ENCODE data around the gene CEP43. TPM values are rescaled to one million over a fixed set of nuclear protein-coding genes. Genes with fewer than 3 reads are reported as not detected.
A peak's percentile ranks its signal among the peaks of the same experiment; 100 is the strongest.

The CEP43 gene
- total RNA-seq, 4 donors from 2014 or later: 3.6 to 31.0 (median 14.3) TPM

- Histone ChIP-seq H3K36me3 (peaks cover 0 to 35% (median 14%) of the 10 kb centered on the region in 4 donors), H3K4me3 (no peak overlapping the region), H3K27ac (no peak overlapping the region), H3K9me3 (no peaks in the 10 kb centered on the region), H3K27me3 (no peaks in the 10 kb centered on the region), H3K4me1 (no peaks in the 10 kb centered on the region)
- TF ChIP-seq CTCF (IDR thresholded peaks at IDR 0.05) (no peak), POLR2AphosphoS5 (IDR thresholded peaks at IDR 0.05) (no peak), POLR2A (IDR thresholded peaks at IDR 0.05) (no peak), EP300 (IDR thresholded peaks at IDR 0.05; ENCODE audit: low read depth) (no peak)
- in situ Hi-C loops (cut with MboI; ENCODE audit: low pct_ligation_motif_present in 1 of 4, low pct_unique_long_range_greater_than_20kb in 1 of 4, low sequenced_read_pairs in 3 of 4): no loop called here
- WGBS, 2 donors (ENCODE audit: low coverage in 1 of 2): 81% methylated on average over 2 to 3 of the region's 3 CpGs
- intact Hi-C loops (cut with DNase I; ENCODE audit: low total_unique reads): no loop called here
- no peak for DNase-seq
Observed at GRCh38 chr6:167037762-167038161, 38.6 kb downstream of the CEP43 start.

GRCh38 chr6:167044696-167045095, 45.5 kb downstream of the CEP43 start:
- TF ChIP-seq EP300 (IDR thresholded peaks at IDR 0.05; ENCODE audit: low read depth) (no peak), POLR2A (IDR thresholded peaks at IDR 0.05) (no peak), POLR2AphosphoS5 (IDR thresholded peaks at IDR 0.05) (no peak), CTCF (IDR thresholded peaks at IDR 0.05) (no peak)
- in situ Hi-C loops (cut with MboI; ENCODE audit: low pct_ligation_motif_present in 1 of 4, low pct_unique_long_range_greater_than_20kb in 1 of 4, low sequenced_read_pairs in 3 of 4): no loop called here
- peaks cover 0 to 4% (median 0%) of the 10 kb centered on the region in 4 donors for H3K4me1 ChIP-seq
- intact Hi-C loops (cut with DNase I; ENCODE audit: low total_unique reads): no loop called here
- no peak overlapping the region for H3K4me3 ChIP-seq
- no peaks in the 10 kb centered on the region for H3K27me3 ChIP-seq
- no peak for DNase-seq
- 87% methylated on average over 10 of the region's 10 CpGs; no CpG with 5 or more reads in 1 of the 2 donors for WGBS, 2 donors (ENCODE audit: low coverage in 1 of 2)
- peaks cover 0 to 7% (median 0%) of the 10 kb centered on the region in 4 donors for H3K36me3 ChIP-seq
- no peak overlapping the region for H3K27ac ChIP-seq
- no peaks in the 10 kb centered on the region for H3K9me3 ChIP-seq

- no peak for DNase-seq
- Histone ChIP-seq H3K36me3 (peaks cover 0 to 3% (median 0%) of the 10 kb centered on the region in 4 donors), H3K27me3 (no peaks in the 10 kb centered on the region), H3K4me3 (no peak overlapping the region), H3K9me3 (no peaks in the 10 kb centered on the region), H3K4me1 (peaks cover 0 to 4% (median 0%) of the 10 kb centered on the region in 4 donors), H3K27ac (no peak overlapping the region)
- WGBS, 2 donors (ENCODE audit: low coverage in 1 of 2): 77 to 86% methylated on average over 5 to 6 of the region's 6 CpGs
- in situ Hi-C loops (cut with MboI; ENCODE audit: low pct_ligation_motif_present in 1 of 4, low pct_unique_long_range_greater_than_20kb in 1 of 4, low sequenced_read_pairs in 3 of 4) (no loop called here), intact Hi-C loops (cut with DNase I; ENCODE audit: low total_unique reads) (no loop called here)
- TF ChIP-seq POLR2A (IDR thresholded peaks at IDR 0.05): no peak
- no peak for TF ChIP-seq CTCF (IDR thresholded peaks at IDR 0.05)
- TF ChIP-seq POLR2AphosphoS5 (IDR thresholded peaks at IDR 0.05): no peak
- TF ChIP-seq EP300 (IDR thresholded peaks at IDR 0.05; ENCODE audit: low read depth): no peak
Observed at GRCh38 chr6:167045828-167046580, 46.8 kb downstream of the CEP43 start.

GRCh38 chr6:167046861-167047495, 47.8 kb downstream of the CEP43 start:
- Histone ChIP-seq H3K27me3 (no peaks in the 10 kb centered on the region), H3K36me3 (no peaks in the 10 kb centered on the region), H3K27ac (peak overlapping the region in 2 of 4 donors; percentile 10 to 19), H3K4me1 (peaks cover 0 to 4% (median 0%) of the 10 kb centered on the region in 4 donors), H3K4me3 (no peak overlapping the region), H3K9me3 (no peaks in the 10 kb centered on the region)
- DNase-seq: no peak
- in situ Hi-C loops (cut with MboI; ENCODE audit: low pct_ligation_motif_present in 1 of 4, low pct_unique_long_range_greater_than_20kb in 1 of 4, low sequenced_read_pairs in 3 of 4) (no loop called here), intact Hi-C loops (cut with DNase I; ENCODE audit: low total_unique reads) (no loop called here)
- TF ChIP-seq POLR2AphosphoS5 (IDR thresholded peaks at IDR 0.05): no peak
- TF ChIP-seq EP300 (IDR thresholded peaks at IDR 0.05; ENCODE audit: low read depth): no peak
- TF ChIP-seq POLR2A (IDR thresholded peaks at IDR 0.05): no peak
- TF ChIP-seq CTCF (IDR thresholded peaks at IDR 0.05): no peak
- WGBS, 2 donors (ENCODE audit: low coverage in 1 of 2): 68% methylated on average over 8 of the region's 8 CpGs; no CpG with 5 or more reads in 1 of the 2 donors
